ENCODE results near the gene RHOBTB3. TPM values are rescaled to one million over a fixed set of nuclear protein-coding genes. Genes with fewer than 3 reads are reported as not detected.

RHOBTB3 gene
- total RNA-seq, 4 donors from 2014 or later: 40.1 to 134 (median 86.9) TPM

GRCh38 chr5:95725071-95725820 lies 5.9 kb upstream of the RHOBTB3 start:
- Histone ChIP-seq H3K4me3 (no peak overlapping the region), H3K4me1 (peaks cover 9 to 30% of the 10 kb centered on the region in 2 donors), H3K36me3 (no peaks in the 10 kb centered on the region), H3K27ac (peak overlapping the region in 1 of 4 donors; percentile 95), H3K27me3 (no peaks in the 10 kb centered on the region), H3K9me3 (no peaks in the 10 kb centered on the region)
- intact Hi-C loops (cut with DNase I; ENCODE audit: low total_unique reads) (loop anchor here (5.0 kb wide), 1 partner anchor 612 kb away; no protein-coding TSS in a partner anchor), in situ Hi-C loops (cut with MboI; ENCODE audit: low sequenced_read_pairs in 4 of 4) (loop anchor here (5.0 to 10.0 kb wide), 3 partner anchors 50 to 60 kb away; no protein-coding TSS in a partner anchor)
- no peak for DNase-seq
- TF ChIP-seq POLR2A (IDR thresholded peaks at IDR 0.05) (no peak), CTCF (IDR thresholded peaks at IDR 0.05 in 4 of 5, conservative IDR thresholded peaks at IDR 0.05 in 1 of 5) (no peak)
- ATAC-seq: no peak

GRCh38 chr5:95725937-95726810 lies 5.0 kb upstream of the RHOBTB3 start:
- peak overlapping the region; percentile 91 to 96 (median 94) for H3K27ac ChIP-seq
- no peak for TF ChIP-seq POLR2A (IDR thresholded peaks at IDR 0.05)
- no peak for TF ChIP-seq CTCF (IDR thresholded peaks at IDR 0.05 in 4 of 5, conservative IDR thresholded peaks at IDR 0.05 in 1 of 5)
- in situ Hi-C loops (cut with MboI; ENCODE audit: low sequenced_read_pairs in 4 of 4) (loop anchor here (5.0 to 10.0 kb wide), 3 partner anchors 51 to 61 kb away; no protein-coding TSS in a partner anchor), intact Hi-C loops (cut with DNase I; ENCODE audit: low total_unique reads) (loop anchor here (5.0 kb wide), 1 partner anchor 611 kb away; no protein-coding TSS in a partner anchor)
- no peak for DNase-seq
- no peaks in the 10 kb centered on the region for H3K36me3 ChIP-seq
- H3K4me1 ChIP-seq: peaks cover 12 to 26% of the 10 kb centered on the region in 2 donors
- ATAC-seq: no peak
- no peaks in the 10 kb centered on the region for H3K9me3 ChIP-seq
- H3K27me3 ChIP-seq: no peaks in the 10 kb centered on the region
- H3K4me3 ChIP-seq: no peak overlapping the region

- H3K4me1 ChIP-seq: peaks cover 12 to 26% of the 10 kb centered on the region in 2 donors
- no peaks in the 10 kb centered on the region for H3K36me3 ChIP-seq
- peak overlapping the region; percentile 91 to 96 (median 94) for H3K27ac ChIP-seq
- intact Hi-C loops (cut with DNase I; ENCODE audit: low total_unique reads): loop anchor here (5.0 kb wide), 1 partner anchor 610 kb away; no protein-coding TSS in a partner anchor
- no peak overlapping the region for H3K4me3 ChIP-seq
- ATAC-seq: no peak
- DNase-seq: no peak
- TF ChIP-seq POLR2A (IDR thresholded peaks at IDR 0.05) (no peak), CTCF (IDR thresholded peaks at IDR 0.05 in 4 of 5, conservative IDR thresholded peaks at IDR 0.05 in 1 of 5) (no peak)
- H3K27me3 ChIP-seq: no peaks in the 10 kb centered on the region
- in situ Hi-C loops (cut with MboI; ENCODE audit: low sequenced_read_pairs in 4 of 4): loop anchor here (5.0 to 10.0 kb wide), 3 partner anchors 52 to 62 kb away; no protein-coding TSS in a partner anchor
- no peaks in the 10 kb centered on the region for H3K9me3 ChIP-seq
These were observed 4.0 kb upstream of the RHOBTB3 start for GRCh38 chr5:95726811-95727763.

GRCh38 chr5:95727764-95728191 lies 3.4 kb upstream of the RHOBTB3 start:
- in situ Hi-C loops (cut with MboI; ENCODE audit: low sequenced_read_pairs in 4 of 4) (loop anchor here (5.0 to 10.0 kb wide), 3 partner anchors 53 to 63 kb away; no protein-coding TSS in a partner anchor), intact Hi-C loops (cut with DNase I; ENCODE audit: low total_unique reads) (loop anchor here (5.0 kb wide), 1 partner anchor 610 kb away; no protein-coding TSS in a partner anchor)
- Histone ChIP-seq H3K27me3 (no peaks in the 10 kb centered on the region), H3K27ac (peak overlapping the region; percentile 91 to 96 (median 94)), H3K9me3 (no peaks in the 10 kb centered on the region), H3K4me3 (no peak overlapping the region), H3K36me3 (no peaks in the 10 kb centered on the region), H3K4me1 (peaks cover 12 to 26% of the 10 kb centered on the region in 2 donors)
- DNase-seq: no peak
- ATAC-seq: no peak
- TF ChIP-seq POLR2A (IDR thresholded peaks at IDR 0.05): no peak
- TF ChIP-seq CTCF (IDR thresholded peaks at IDR 0.05 in 4 of 5, conservative IDR thresholded peaks at IDR 0.05 in 1 of 5): no peak

Measured in gastrocnemius medialis (tissue), 4 donors.